ENCODE measurements around the gene TMEM245.

Gene TMEM245

DNA sequence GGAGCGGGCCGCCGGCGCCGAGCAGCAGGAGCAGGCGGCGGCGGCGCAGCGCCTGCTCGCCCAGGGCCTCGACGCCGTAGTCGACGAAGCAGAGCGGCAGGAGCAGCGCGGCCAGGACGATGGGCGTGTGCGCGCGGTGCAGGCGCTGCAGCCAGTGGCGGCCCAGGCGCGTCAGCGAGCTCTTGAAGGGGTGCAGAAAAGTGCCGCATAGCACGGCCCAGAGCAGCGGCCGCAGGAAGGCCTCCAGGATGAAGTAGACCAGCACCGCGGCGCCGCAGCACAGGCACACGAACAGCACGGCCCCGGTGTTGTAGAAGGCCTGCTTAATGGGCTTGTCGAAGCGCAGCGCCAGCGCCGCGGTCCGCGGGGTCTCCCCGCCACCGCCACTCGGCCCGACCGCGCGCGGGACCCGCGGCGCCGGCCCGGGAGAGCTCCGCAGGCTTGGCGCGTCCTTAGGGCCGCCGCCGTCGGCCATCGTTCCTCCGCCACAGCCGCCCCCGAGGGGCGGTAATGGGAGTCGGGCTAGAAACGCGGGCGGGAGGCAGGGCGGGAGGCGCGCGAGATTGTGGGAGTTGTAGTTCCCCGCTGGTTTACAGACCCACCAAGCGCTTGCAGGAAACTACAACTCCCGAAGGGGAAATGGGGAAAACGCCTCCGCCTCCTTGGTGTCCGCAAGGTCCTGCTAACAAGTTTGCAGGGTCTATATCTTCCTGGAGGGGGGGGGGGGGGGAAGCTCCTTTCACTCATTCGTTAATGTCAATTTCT is at the start of gene TMEM245:
Gene TMEM245 (minus strand): TSS at position 509 of the 765 bp plus-strand sequence. CDS start 34 bp downstream, at position 475.
- peak; percentile 99 to 100 for DNase-seq (ENCODE audit: low read depth in 2 of 2)
- TF ChIP-seq CTCF (IDR thresholded peaks at IDR 0.05; ENCODE audit: low read depth, low read length) = no peak
- peak within 1 kb of the TSS; percentile 88 to 93 for H3K4me3 ChIP-seq (replicated peaks in 1 of 2; ENCODE audit: low read depth in 2 of 2, low read length in 2 of 2)

DNA sequence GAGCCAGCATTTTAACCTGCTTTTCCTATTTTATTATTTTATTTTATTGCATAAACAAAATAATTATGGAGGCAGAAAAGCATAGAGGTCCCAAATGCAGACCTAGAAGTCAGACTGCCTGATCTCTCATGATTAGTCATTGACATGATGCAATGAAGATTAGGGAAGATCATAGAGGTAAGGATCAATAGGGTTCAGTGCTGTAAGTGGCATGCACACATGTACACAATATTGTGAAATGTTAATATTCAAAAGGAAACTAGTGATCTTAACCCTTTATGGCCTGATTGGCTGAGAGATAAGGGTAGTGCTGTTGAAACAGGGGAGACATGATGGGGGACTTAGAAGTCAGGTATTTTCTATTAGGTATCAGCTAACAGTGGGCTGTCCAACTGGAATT is 48.4 kb upstream of the TMEM245 start:
- no peak for TF ChIP-seq CTCF (IDR thresholded peaks at IDR 0.05; ENCODE audit: low read depth, low read length)
- no peak overlapping the region for H3K4me3 ChIP-seq (replicated peaks in 1 of 2; ENCODE audit: low read depth in 2 of 2, low read length in 2 of 2)
- DNase-seq (ENCODE audit: low read depth in 2 of 2) = no peak

DNA sequence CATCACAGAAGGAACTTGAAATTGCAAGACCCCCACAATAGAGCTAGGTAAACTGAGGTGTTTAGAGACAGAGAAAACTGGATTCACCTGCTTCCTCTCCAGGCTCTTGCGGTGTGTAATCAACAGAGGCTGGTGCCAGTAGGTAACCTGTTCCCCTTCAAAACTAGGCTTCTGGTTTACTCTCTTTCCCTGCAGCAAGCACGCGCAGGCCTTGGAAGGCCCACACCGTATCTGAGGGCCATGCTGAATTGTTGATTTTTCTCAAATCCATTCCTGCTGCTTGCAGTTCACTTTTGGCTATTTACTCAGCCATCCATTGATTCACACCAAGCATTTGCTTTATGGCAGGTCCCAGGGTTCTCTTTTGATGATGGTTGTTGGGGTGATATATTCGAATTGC is 48.0 kb upstream of the TMEM245 start:
- H3K4me3 ChIP-seq (replicated peaks in 1 of 2; ENCODE audit: low read depth in 2 of 2, low read length in 2 of 2) = no peak overlapping the region
- TF ChIP-seq CTCF (IDR thresholded peaks at IDR 0.05; ENCODE audit: low read depth, low read length) = no peak

DNA sequence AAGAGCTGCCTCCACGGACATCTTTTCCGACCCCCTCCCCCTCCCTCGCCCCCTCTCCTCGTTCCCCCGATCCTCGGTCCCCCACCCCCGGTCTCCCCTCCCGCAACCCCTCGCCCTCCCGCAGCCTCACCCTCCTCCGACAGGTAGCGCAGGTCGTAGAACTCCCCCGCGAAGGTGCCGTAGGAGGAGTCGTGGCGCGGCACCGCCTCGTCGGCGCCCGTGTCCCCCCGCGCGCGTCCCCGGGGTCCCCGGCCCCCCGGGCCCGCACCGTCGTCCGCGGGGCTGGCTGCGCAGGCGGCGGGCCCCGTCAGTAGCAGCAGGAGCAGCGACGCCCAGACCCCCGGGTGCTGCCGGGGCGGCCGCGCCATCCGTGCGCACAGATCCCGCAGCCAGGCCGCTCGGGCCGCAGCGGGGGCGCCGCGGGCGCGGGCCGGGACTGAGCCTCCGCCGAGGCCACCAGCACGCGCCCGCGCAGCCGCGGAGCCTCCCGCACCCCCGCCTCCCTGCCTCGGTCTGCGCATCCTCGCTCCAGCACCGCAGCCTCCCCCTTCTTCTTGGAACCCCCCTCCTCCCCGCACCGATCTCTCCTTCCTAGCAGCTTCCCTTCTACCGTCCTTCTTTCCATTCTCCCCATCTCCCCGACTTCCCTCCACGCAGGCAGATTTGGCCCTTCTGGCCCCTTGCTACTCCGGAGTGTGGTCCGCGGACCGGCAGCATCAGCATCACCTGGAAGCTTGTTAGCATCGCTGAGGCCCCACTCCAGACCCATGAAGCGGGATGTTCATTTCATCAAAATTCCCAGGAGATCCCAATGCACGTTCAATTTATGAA is 47.2 kb upstream of the TMEM245 start, which contains the start of gene FRRS1L:
Gene FRRS1L (minus strand): TSS at position 479 of the 831 bp plus-strand sequence. CDS start 111 bp downstream, at position 368.
- no peak for DNase-seq (ENCODE audit: low read depth in 2 of 2)
- H3K4me3 ChIP-seq (replicated peaks in 1 of 2; ENCODE audit: low read depth in 2 of 2, low read length in 2 of 2) = peak within 1 kb of the TSS in 1 of 2 donors; percentile 8
- no peak for TF ChIP-seq CTCF (IDR thresholded peaks at IDR 0.05; ENCODE audit: low read depth, low read length)

More for the DNA sequence above, 48.0 kb upstream of the TMEM245 start:
- DNase-seq (ENCODE audit: low read depth in 2 of 2) = no peak

GRCh38 chr9:109166171-109166770 is 46.5 kb upstream of the TMEM245 start:
- no peak for DNase-seq (ENCODE audit: low read depth in 2 of 2)
- no peak overlapping the region for H3K4me3 ChIP-seq (replicated peaks in 1 of 2; ENCODE audit: low read depth in 2 of 2, low read length in 2 of 2)
- TF ChIP-seq CTCF (IDR thresholded peaks at IDR 0.05; ENCODE audit: low read depth, low read length) = no peak

DNA sequence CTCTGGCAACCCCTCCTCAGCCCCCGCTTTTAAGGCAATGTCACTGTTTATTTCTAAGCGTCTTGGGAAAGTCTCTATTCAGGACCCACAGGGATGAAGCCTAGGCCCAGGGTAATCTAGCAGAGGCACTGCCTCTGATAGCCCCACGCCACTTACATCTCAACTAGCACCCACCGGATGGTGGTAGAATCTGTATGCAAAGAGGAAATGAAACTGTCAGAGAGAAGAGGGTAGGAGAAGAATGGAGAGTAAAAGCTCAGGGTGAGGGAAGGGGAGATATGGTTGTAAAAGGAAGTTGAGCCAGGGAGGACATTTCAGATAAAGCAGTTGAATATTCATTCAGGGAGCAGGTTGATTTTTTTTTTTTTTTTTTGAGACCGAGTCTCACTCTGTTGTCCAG is 44.3 kb upstream of the TMEM245 start:
- no peak for TF ChIP-seq CTCF (IDR thresholded peaks at IDR 0.05; ENCODE audit: low read depth, low read length)
- no peak overlapping the region for H3K4me3 ChIP-seq (replicated peaks in 1 of 2; ENCODE audit: low read depth in 2 of 2, low read length in 2 of 2)
- no peak for DNase-seq (ENCODE audit: low read depth in 2 of 2)

All from cardiac fibroblast (primary cell).